ENCODE data around the gene ITGAD. TPM values are rescaled to one million over a fixed set of nuclear protein-coding genes. Genes with fewer than 3 reads are reported as not detected.

Gene ITGAD
- total RNA-seq, 1 donor from 2014 or later, result not detected

DNA sequence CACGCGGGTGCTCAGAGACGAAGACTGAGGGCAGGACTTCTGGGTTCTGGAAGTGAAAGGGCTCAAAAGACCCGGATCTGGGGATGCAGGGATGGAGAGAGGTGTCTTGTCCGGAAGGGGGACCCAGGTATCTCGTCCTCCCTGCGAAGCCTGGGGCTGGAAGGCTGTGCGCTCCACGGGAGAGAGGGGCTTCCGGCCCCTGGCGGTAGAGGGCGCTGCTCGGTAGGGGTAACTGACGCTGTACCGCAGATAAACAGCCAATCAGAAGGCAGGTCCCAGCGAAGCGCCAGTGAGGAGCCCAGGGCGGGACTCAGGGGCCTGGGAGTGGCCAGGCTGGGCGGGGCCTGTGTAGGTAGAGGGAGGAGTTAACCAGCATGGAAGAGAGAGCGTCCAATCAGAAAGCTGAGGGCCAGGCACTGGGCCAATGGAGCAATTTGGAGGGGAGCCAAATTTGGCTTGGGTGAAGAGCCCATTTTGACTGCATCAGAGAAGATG is 79.6 kb downstream of the ITGAD start:
- peak in 1 of 2 experiments; percentile 68 for DNase-seq (ENCODE audit: low spot score in 2 of 2, unreplicated experiment in 2 of 2)
- peaks cover 44% of the 10 kb centered on the region for H3K27me3 Mint-ChIP-seq (ENCODE audit: low read depth)
- H3K27ac Mint-ChIP-seq, result peak overlapping the region; percentile 71
- peaks cover 30% of the 10 kb centered on the region for H3K4me1 Mint-ChIP-seq
- TF ChIP-seq, protein P1, sequence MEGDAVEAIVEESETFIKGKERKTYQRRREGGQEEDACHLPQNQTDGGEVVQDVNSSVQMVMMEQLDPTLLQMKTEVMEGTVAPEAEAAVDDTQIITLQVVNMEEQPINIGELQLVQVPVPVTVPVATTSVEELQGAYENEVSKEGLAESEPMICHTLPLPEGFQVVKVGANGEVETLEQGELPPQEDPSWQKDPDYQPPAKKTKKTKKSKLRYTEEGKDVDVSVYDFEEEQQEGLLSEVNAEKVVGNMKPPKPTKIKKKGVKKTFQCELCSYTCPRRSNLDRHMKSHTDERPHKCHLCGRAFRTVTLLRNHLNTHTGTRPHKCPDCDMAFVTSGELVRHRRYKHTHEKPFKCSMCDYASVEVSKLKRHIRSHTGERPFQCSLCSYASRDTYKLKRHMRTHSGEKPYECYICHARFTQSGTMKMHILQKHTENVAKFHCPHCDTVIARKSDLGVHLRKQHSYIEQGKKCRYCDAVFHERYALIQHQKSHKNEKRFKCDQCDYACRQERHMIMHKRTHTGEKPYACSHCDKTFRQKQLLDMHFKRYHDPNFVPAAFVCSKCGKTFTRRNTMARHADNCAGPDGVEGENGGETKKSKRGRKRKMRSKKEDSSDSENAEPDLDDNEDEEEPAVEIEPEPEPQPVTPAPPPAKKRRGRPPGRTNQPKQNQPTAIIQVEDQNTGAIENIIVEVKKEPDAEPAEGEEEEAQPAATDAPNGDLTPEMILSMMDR (IDR thresholded peaks at IDR 0.05; ENCODE audit: unreplicated experiment), result peak; percentile 28
- H3K9me3 Mint-ChIP-seq, result no peaks in the 10 kb centered on the region
- peaks cover 6% of the 10 kb centered on the region for H3K36me3 Mint-ChIP-seq
- peak overlapping the region; percentile 78 for H3K4me3 Mint-ChIP-seq

DNA sequence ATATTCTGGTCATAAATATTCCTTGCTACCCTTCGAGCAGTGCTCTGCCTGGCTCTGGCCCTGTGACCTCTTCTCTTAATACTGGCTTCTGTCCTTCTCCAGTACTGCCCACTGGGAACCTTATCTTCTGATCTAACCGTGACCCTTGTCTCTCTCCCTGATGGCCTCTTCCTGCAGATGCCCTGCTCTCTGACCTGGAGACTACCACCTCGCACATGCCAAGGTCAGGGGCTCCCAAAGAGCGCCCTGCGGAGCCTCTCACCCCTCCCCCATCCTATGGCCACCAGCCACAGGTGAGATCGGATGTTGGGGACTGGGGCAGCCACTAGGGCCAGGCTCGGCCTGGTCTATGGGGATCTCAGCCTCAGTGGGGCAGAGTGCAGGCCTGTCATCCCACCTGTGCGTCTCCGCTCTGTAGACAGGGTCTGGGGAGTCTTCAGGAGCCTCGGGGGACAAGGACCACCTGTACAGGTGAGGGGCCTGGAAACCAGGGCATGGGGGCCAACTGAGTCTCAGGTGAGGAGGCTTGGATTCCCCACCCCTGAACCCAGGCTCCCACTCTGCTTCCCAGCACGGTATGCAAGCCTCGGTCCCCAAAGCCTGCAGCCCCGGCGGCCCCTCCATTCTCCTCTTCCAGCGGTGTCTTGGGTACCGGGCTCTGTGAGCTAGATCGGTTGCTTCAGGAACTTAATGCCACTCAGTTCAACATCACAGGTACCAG is 80.3 kb downstream of the ITGAD start:
- H3K36me3 Mint-ChIP-seq, result peaks cover 6% of the 10 kb centered on the region
- peaks cover 33% of the 10 kb centered on the region for H3K4me1 Mint-ChIP-seq
- peaks cover 48% of the 10 kb centered on the region for H3K27me3 Mint-ChIP-seq (ENCODE audit: low read depth)
- peak overlapping the region; percentile 71 for H3K27ac Mint-ChIP-seq
- H3K9me3 Mint-ChIP-seq, result no peaks in the 10 kb centered on the region
- DNase-seq (ENCODE audit: low spot score in 2 of 2, unreplicated experiment in 2 of 2), result no peak
- H3K4me3 Mint-ChIP-seq, result peak overlapping the region; percentile 78
- TF ChIP-seq, protein P1 (IDR thresholded peaks at IDR 0.05; ENCODE audit: unreplicated experiment), result no peak

DNA sequence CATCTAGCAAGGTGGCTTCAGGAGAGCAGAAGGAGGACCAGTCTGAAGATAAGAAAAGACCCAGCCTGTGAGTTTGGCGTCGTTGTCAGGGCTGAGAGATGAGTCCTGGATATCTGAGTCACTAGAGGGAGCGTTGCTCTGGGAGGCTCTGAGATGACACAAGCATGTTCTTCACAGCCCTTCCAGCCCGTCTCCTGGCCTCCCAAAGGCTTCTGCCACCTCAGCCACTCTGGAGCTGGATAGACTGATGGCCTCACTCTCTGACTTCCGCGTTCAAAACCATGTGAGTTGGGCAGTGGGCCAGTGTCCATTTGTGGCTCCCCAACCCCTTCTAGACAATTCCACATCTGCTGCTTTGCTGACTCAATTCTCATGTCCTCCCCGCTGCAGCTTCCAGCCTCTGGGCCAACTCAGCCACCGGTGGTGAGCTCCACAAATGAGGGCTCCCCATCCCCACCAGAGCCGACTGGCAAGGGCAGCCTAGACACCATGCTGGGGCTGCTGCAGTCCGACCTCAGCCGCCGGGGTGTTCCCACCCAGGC is 81.1 kb downstream of the ITGAD start:
- Mint-ChIP-seq H3K9me3 (no peaks in the 10 kb centered on the region), H3K27ac (no peak overlapping the region), H3K4me3 (no peak overlapping the region), H3K4me1 (peaks cover 33% of the 10 kb centered on the region), H3K36me3 (peaks cover 6% of the 10 kb centered on the region), H3K27me3 (ENCODE audit: low read depth) (peaks cover 53% of the 10 kb centered on the region)
- TF ChIP-seq, protein P1 (IDR thresholded peaks at IDR 0.05; ENCODE audit: unreplicated experiment), result no peak
- no peak for DNase-seq (ENCODE audit: low spot score in 2 of 2, unreplicated experiment in 2 of 2)

DNA sequence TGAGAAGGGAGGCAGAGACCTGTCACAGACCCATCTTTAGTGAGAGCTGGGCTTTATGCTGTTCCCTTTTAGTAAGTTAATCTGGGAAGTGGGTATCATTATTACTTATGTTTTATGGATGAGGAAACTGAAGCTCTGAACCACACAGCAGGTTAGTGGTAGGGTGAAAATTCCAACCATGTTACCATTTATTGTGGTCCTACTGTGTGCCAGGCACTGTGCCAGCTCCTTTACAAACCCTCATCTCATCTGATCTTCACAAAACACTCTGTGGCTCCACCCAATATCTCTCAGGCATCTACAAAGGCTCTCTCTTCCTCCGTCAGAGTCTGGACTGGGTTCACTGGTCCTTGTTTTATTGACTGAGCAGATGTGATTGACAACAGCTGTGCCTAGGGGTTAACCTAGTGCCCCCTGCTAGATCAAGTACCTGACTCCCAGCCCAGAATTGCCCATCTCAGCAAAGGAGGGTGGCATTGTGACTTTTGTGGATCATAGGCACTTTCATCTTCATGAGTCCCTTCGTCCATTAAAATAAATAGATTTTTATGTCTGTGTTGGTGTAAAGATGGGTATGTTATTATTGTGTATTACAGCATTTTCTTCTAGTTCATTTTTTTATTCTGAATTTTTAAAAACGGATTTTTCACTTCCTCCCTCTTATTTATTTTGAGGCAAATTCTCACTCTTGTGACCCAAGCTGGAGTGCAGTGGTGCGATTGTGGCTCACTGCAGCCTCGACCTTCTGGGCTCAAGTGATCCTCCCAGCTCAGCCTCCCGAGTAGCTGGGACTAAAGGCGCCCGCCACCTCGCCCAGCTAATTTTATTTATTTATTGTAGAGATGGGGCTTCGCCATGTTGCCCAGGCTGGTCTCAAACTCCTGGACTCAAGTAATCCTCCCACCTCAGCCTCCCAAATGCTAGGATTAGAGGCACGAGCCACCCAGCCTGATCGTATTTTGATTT is 81.9 kb downstream of the ITGAD start:
- DNase-seq (ENCODE audit: low spot score in 2 of 2, unreplicated experiment in 2 of 2), result no peak
- Mint-ChIP-seq H3K27ac (no peak overlapping the region), H3K4me3 (no peak overlapping the region), H3K36me3 (peaks cover 6% of the 10 kb centered on the region), H3K27me3 (ENCODE audit: low read depth) (peaks cover 57% of the 10 kb centered on the region), H3K9me3 (no peaks in the 10 kb centered on the region), H3K4me1 (peaks cover 33% of the 10 kb centered on the region)
- TF ChIP-seq, protein P1 (IDR thresholded peaks at IDR 0.05; ENCODE audit: unreplicated experiment), result no peak

DNA sequence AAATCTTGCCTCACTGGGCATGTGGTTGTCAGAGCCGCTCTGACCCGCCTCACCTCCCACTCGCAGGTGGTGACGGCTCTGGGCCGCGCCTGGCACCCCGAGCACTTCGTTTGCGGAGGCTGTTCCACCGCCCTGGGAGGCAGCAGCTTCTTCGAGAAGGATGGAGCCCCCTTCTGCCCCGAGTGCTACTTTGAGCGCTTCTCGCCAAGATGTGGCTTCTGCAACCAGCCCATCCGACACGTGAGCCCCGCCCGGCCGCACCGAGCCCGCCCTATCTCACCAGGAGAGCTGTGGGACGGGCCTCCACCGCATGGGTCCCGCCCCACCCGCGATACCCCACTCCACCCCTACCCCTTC is 82.8 kb downstream of the ITGAD start:
- TF ChIP-seq, protein P1 (IDR thresholded peaks at IDR 0.05; ENCODE audit: unreplicated experiment), result no peak
- H3K9me3 Mint-ChIP-seq, result no peaks in the 10 kb centered on the region
- no peak for DNase-seq (ENCODE audit: low spot score in 2 of 2, unreplicated experiment in 2 of 2)
- H3K4me1 Mint-ChIP-seq, result peaks cover 33% of the 10 kb centered on the region
- peaks cover 62% of the 10 kb centered on the region for H3K27me3 Mint-ChIP-seq (ENCODE audit: low read depth)
- H3K27ac Mint-ChIP-seq, result no peak overlapping the region
- H3K36me3 Mint-ChIP-seq, result peaks cover 6% of the 10 kb centered on the region
- peak overlapping the region; percentile 61 for H3K4me3 Mint-ChIP-seq

Other genes with a start within 250 kb of the ITGAD start
- 0.96 to 1.7 TPM (median 1.4 TPM) in 3 replicates for gene PRSS36, start 243.3 kb upstream of the ITGAD start, total RNA-seq
- gene FUS, start 213.2 kb upstream of the ITGAD start, total RNA-seq, result 718 to 743 TPM (median 733 TPM) in 3 replicates
- 4.9 to 6.5 TPM (median 5.3 TPM) in 3 replicates for gene PYCARD, start 190.6 kb upstream of the ITGAD start, total RNA-seq
- gene TRIM72, start 179.2 kb upstream of the ITGAD start, total RNA-seq, result 0.04 to 0.14 TPM (median 0.11 TPM) in 3 replicates
- gene PYDC1, start 176.2 kb upstream of the ITGAD start, total RNA-seq, result not detected in 3 replicates
- gene ITGAM, start 133.4 kb upstream of the ITGAD start, total RNA-seq, result 0.29 TPM in 1 of 3 replicates, not detected in the others
- not detected in 3 replicates for gene ITGAX, start 38.2 kb upstream of the ITGAD start, total RNA-seq
- not detected in 3 replicates for gene COX6A2, start 35.0 kb downstream of the ITGAD start, total RNA-seq
- 2.7 to 3.6 TPM (median 3.2 TPM) in 3 replicates for gene ZNF843, start 49.5 kb downstream of the ITGAD start, total RNA-seq
- gene ARMC5, start 66.2 kb downstream of the ITGAD start, total RNA-seq, result 17.0 to 18.5 TPM (median 17.7 TPM) in 3 replicates
- 35.5 to 39.4 TPM (median 38.1 TPM) in 3 replicates for gene TGFB1I1, start 78.8 kb downstream of the ITGAD start, total RNA-seq
- 0.36 to 0.53 TPM (median 0.36 TPM) in 3 replicates for gene SLC5A2, start 89.8 kb downstream of the ITGAD start, total RNA-seq
- 78.1 to 88.9 TPM (median 86.2 TPM) in 3 replicates for gene RUSF1, start 115.1 kb downstream of the ITGAD start, total RNA-seq
- not detected in 3 replicates for gene AHSP, start 134.6 kb downstream of the ITGAD start, total RNA-seq

Measured in mesothelial cell of epicardium (in vitro differentiated cells).